Vagina (tissue), 2 donors: ENCODE data around the gene NME1. TPM values are rescaled to one million over a fixed set of nuclear protein-coding genes. Genes with fewer than 3 reads are reported as not detected.
"Not testable (repeated sequence)": the region's sequence is repeated elsewhere in the genome, so short reads cannot be mapped to it uniquely, and the experiment has no call there.

Experiments
- DNase-seq, 2 donors: peaks; one replicate each; pipeline ENCODE4 v3.0.0-alpha.2; 2017; ENCODE audit errors: extremely low spot score in 2 of 2
- H3K27ac ChIP-seq: fragments of 200-600 bp; sonication (generic); one replicate; pipeline ENCODE4 v1.5.1; 2019
- H3K27me3 ChIP-seq: fragments of 200-600 bp; sonication (generic); one replicate; pipeline ENCODE4 v1.5.1; 2019
- H3K36me3 ChIP-seq, 2 donors: fragments of 200-600 bp; sonication (generic); one replicate each; pipeline ENCODE4 v1.5.1; 2017 to 2019
- H3K4me1 ChIP-seq: fragments of 200-600 bp; sonication (generic); one replicate; pipeline ENCODE4 v1.5.1; 2019
- H3K4me3 ChIP-seq, 2 donors: fragments of 200-600 bp; sonication (generic); 1 replicate in 1 of 2; 2 replicates in 1 of 2; pipeline ENCODE4 v1.5.1; 2016 to 2019
- H3K9me3 ChIP-seq: fragments of 200-600 bp; sonication (generic); one replicate; pipeline ENCODE4 v1.5.1; 2019
- CTCF ChIP-seq, 3 experiments: fragments of 450-650 bp in 2 of 3; fragments of 200-600 bp in 1 of 3; sonication (generic) in 1 of 3; IDR thresholded peaks; one replicate each; pipeline ENCODE4 v1.5.1; 2017 to 2019; ENCODE audit warnings: antibody characterized with exemption in 3 of 3, mild to moderate bottlenecking in 2 of 3, moderate library complexity in 2 of 3
- POLR2A ChIP-seq, 2 donors: fragments of 450-650 bp; IDR thresholded peaks; one replicate each; pipeline ENCODE4 v1.6.1; 2017; ENCODE audit warnings: antibody characterized with exemption in 2 of 2, mild to moderate bottlenecking in 2 of 2, moderate library complexity in 2 of 2
- POLR2AphosphoS5 ChIP-seq, 2 donors: sonication (generic); formaldehyde crosslinking; IDR thresholded peaks; one replicate each; pipeline ENCODE4 v1.9.0; 2017; ENCODE audit warnings: antibody characterized with exemption in 2 of 2, mild to moderate bottlenecking in 2 of 2, low read depth in 1 of 2; ENCODE audit not compliant: insufficient read depth in 1 of 2
- intact Hi-C: fragments of 100-400 bp; cut with DNase I; formaldehyde crosslinking; loops from one replicate; pipeline ENCODE4 v1.15.1; 2023
- total RNA-seq: library from RNA; depleted of rRNA; stranded (reverse); fragments of >200 nt; gene quantifications from one replicate; pipeline ENCODE4 v1.2.3, GENCODE V29; 2016

NME1 gene
- total RNA-seq, 1 donor from 2014 or later: 50.8 TPM

- TF ChIP-seq POLR2A (IDR thresholded peaks at IDR 0.05) (peak in 1 of 2 donors; percentile 82), POLR2AphosphoS5 (IDR thresholded peaks at IDR 0.05; ENCODE audit: insufficient read depth in 1 of 2, low read depth in 1 of 2) (peak; percentile 86 to 92), CTCF (IDR thresholded peaks at IDR 0.05) (no peak)
- intact Hi-C loops: no loop called here
- H3K4me3 ChIP-seq: peak overlapping the region; percentile 84 to 96
- H3K36me3 ChIP-seq: no peaks in the 10 kb centered on the region
- no peaks in the 10 kb centered on the region for H3K9me3 ChIP-seq
- peaks cover 25% of the 10 kb centered on the region for H3K4me1 ChIP-seq
- H3K27me3 ChIP-seq: no peaks in the 10 kb centered on the region
- peak; percentile 99 for DNase-seq
- peak overlapping the region; percentile 100 for H3K27ac ChIP-seq
Observed at GRCh38 chr17:51121620-51122472, 31.5 kb upstream of the NME1 start.

GRCh38 chr17:51122473-51123115, 30.8 kb upstream of the NME1 start:
- H3K36me3 ChIP-seq, DNase-seq, H3K27me3 ChIP-seq, H3K4me3 ChIP-seq, H3K9me3 ChIP-seq, intact Hi-C loops: not testable (repeated sequence)
- peak overlapping the region; percentile 100 for H3K27ac ChIP-seq
- H3K4me1 ChIP-seq: peaks cover 25% of the 10 kb centered on the region

- intact Hi-C loops: no loop called here
- Histone ChIP-seq H3K27me3 (no peaks in the 10 kb centered on the region), H3K27ac (no peak overlapping the region), H3K9me3 (no peaks in the 10 kb centered on the region), H3K4me1 (peaks cover 7% of the 10 kb centered on the region), H3K4me3 (no peak overlapping the region), H3K36me3 (no peaks in the 10 kb centered on the region)
- TF ChIP-seq CTCF (IDR thresholded peaks at IDR 0.05): no peak
- TF ChIP-seq POLR2A (IDR thresholded peaks at IDR 0.05): no peak
- no peak for TF ChIP-seq POLR2AphosphoS5 (IDR thresholded peaks at IDR 0.05; ENCODE audit: insufficient read depth in 1 of 2, low read depth in 1 of 2)
- DNase-seq: no peak
Observed at GRCh38 chr17:51124640-51125503, 28.5 kb upstream of the NME1 start.

- no peaks in the 10 kb centered on the region for H3K27me3 ChIP-seq
- no peaks in the 10 kb centered on the region for H3K4me1 ChIP-seq
- no peak overlapping the region for H3K27ac ChIP-seq
- TF ChIP-seq POLR2AphosphoS5 (IDR thresholded peaks at IDR 0.05; ENCODE audit: insufficient read depth in 1 of 2, low read depth in 1 of 2) (no peak), CTCF (IDR thresholded peaks at IDR 0.05) (no peak), POLR2A (IDR thresholded peaks at IDR 0.05) (no peak)
- no peak overlapping the region for H3K4me3 ChIP-seq
- DNase-seq: no peak
- no peaks in the 10 kb centered on the region for H3K9me3 ChIP-seq
- H3K36me3 ChIP-seq: no peaks in the 10 kb centered on the region
- intact Hi-C loops: no loop called here
Observed at GRCh38 chr17:51128076-51128475, 25.3 kb upstream of the NME1 start.

- TF ChIP-seq CTCF (IDR thresholded peaks at IDR 0.05) (no peak), POLR2AphosphoS5 (IDR thresholded peaks at IDR 0.05; ENCODE audit: insufficient read depth in 1 of 2, low read depth in 1 of 2) (peak in 1 of 2 donors; percentile 18), POLR2A (IDR thresholded peaks at IDR 0.05) (no peak)
- Histone ChIP-seq H3K4me3 (no peak overlapping the region), H3K27me3 (no peaks in the 10 kb centered on the region), H3K9me3 (no peaks in the 10 kb centered on the region), H3K27ac (no peak overlapping the region), H3K4me1 (no peaks in the 10 kb centered on the region), H3K36me3 (no peaks in the 10 kb centered on the region)
- intact Hi-C loops: no loop called here
- DNase-seq: no peak
Observed at GRCh38 chr17:51132964-51133319, 20.4 kb upstream of the NME1 start.
